IPS-20b (cell line): Measurements from ENCODE around the gene DXO.
"Not testable (repeated sequence)": the region's sequence is repeated elsewhere in the genome, so short reads cannot be mapped to it uniquely, and the experiment has no call there.

Experiments used
- H3K27ac ChIP-seq: one replicate; pipeline ENCODE4 v1.5.1; 2013; ENCODE audit warnings: low read length
- H3K27me3 ChIP-seq: 2 replicates; pipeline ENCODE4 v1.6.1; 2013; ENCODE audit warnings: mild to moderate bottlenecking, low read length, inconsistent platforms; ENCODE audit not compliant: insufficient read depth
- H3K36me3 ChIP-seq: 2 replicates; pipeline ENCODE4 v1.6.1; 2013; ENCODE audit warnings: low read depth, mild to moderate bottlenecking, inconsistent platforms, low read length, moderate library complexity; ENCODE audit not compliant: insufficient read depth
- H3K4me1 ChIP-seq: 2 replicates; pipeline ENCODE4 v1.6.1; 2013; ENCODE audit warnings: mild to moderate bottlenecking, control low read depth, inconsistent platforms, low read length, moderate library complexity; ENCODE audit not compliant: insufficient read depth
- H3K4me3 ChIP-seq: 2 replicates; pipeline ENCODE4 v1.5.1; 2013; ENCODE audit warnings: mild to moderate bottlenecking, low read length, inconsistent platforms
- H3K9ac ChIP-seq: 2 replicates; pipeline ENCODE4 v1.6.1; 2013; ENCODE audit warnings: low read depth, mild to moderate bottlenecking, inconsistent platforms, low read length, moderate library complexity
- H3K9me3 ChIP-seq: 2 replicates; pipeline ENCODE4 v1.6.1; 2013; ENCODE audit warnings: mild to moderate bottlenecking, low read depth, low read length, inconsistent platforms; ENCODE audit not compliant: insufficient read depth

The DXO gene

DNA sequence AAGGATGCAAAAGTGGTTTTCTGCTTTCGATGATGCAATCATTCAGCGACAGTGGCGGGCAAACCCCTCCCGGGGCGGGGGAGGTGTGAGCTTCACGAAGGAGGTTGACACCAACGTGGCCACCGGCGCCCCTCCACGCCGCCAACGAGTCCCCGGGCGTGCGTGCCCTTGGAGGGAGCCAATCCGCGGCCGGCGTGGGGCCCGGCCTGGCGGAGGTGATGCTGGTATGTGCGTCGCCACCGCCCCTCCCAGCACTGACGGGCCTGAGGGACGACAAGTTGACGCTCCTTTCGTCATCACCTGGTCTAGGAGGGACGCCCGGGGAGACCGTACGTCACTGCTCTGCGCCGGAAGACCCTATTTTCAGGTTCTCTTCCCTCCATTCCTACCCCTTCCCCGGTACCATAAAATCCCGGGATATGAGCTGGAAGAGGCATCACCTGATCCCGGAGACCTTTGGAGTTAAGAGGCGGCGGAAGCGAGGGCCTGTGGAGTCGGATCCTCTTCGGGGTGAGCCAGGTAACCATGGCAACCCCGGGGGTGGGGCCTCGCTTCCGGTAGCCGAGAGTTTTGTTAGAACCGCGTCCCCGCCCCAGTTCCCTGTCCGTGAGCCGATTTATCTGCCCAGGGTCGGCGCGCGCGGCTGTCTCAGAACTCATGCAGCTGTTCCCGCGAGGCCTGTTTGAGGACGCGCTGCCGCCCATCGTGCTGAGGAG is at the start of gene DXO:
DXO (minus strand) TSS at position 146 of the 716 bp plus-strand sequence. CDS start 463 bp downstream, outside the sequence.
- Histone ChIP-seq H3K36me3 (peaks cover 33% of the 10 kb centered on the region), H3K27me3 (no peaks in the 10 kb centered on the region), H3K27ac (peak within 1 kb of the TSS; percentile 58), H3K9me3 (no peaks in the 10 kb centered on the region; the same call in 1 of the 2 replicates), H3K4me3 (peak within 1 kb of the TSS; percentile 81), H3K4me1 (no peaks in the 10 kb centered on the region; the same call in 1 of the 2 replicates), H3K9ac (peak within 1 kb of the TSS; percentile 83)

DNA sequence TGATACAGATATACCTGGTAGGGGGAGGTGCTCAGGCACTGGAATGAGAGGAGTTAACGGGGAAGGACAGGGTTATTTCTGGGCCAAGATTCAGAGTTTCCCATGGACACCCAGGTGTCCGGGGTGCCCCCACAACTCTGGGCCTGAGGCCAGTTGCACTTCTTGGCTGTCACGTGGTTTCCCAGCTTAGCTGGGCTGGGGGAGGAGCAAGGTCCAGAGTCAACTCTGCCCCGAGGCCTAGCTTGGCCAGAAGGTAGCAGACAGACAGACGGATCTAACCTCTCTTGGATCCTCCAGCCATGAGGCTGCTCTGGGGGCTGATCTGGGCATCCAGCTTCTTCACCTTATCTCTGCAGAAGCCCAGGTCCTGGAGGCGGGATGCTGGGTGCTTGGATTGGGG is 42.6 kb upstream of the DXO start, which contains the start of gene C4B:
C4B (plus strand) TSS at position 249 of the 400 bp plus-strand sequence; CDS start at position 300, 51 bp downstream.
- H3K4me3 ChIP-seq, H3K36me3 ChIP-seq, H3K9ac ChIP-seq, H3K27me3 ChIP-seq, H3K9me3 ChIP-seq, H3K27ac ChIP-seq, H3K4me1 ChIP-seq: not testable (repeated sequence)

DNA sequence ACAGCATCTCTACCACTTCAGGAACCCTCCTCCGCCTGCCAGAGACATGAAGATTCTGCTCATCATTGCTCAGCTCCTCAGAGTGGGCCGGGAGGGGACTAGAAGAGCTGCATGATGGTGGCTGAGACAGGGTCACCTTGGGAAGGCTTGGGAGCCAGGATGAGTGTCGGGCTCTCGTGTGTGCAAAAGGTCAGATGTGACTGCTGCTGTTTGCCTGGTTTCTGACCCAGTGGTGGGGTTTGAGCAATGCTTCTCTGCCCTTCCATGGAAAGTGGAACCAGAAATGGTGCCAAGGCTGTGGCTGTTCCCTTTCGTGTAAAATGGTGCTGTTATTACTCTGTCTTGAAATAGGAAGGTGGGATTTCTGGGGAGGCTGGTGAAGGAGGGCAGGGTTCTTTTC is 41.8 kb upstream of the DXO start:
- H3K36me3 ChIP-seq, H3K4me1 ChIP-seq, H3K4me3 ChIP-seq, H3K27ac ChIP-seq, H3K9ac ChIP-seq, H3K27me3 ChIP-seq, H3K9me3 ChIP-seq: not testable (repeated sequence)

DNA sequence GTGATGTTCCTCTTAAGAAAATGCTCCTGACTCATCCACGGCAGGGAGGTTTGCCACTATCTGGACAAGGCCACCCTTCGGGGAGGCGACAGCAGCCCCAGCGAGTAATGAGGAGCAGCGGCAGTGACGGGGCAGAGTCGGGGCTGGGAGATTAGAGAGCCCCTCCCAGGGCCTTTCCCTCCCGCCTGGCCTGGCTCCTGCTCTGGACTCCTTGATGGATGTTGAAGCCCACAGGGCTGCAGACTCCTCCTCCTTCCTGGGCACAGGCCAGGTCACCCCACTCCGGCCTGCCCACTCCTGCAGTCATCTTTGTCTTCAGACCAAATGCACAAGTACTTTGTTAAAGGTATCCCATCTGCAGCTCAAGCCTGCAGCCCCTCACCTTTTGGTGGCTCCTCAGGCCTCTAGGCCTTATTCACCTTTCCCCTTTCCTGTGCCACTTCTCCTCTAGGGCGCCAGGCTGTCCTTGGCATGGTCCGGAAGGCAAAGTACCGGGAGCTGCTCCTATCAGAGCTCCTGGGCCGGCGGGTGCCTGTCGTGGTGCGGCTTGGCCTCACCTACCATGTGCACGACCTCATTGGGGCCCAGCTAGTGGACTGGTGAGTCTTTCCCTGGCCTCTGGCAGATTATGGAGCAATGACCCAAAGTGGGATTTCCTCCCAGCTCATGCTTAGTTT is 41.1 kb upstream of the DXO start:
- not testable (repeated sequence) for H3K27me3 ChIP-seq, H3K36me3 ChIP-seq, H3K9me3 ChIP-seq, H3K9ac ChIP-seq, H3K4me3 ChIP-seq, H3K4me1 ChIP-seq, H3K27ac ChIP-seq

DNA sequence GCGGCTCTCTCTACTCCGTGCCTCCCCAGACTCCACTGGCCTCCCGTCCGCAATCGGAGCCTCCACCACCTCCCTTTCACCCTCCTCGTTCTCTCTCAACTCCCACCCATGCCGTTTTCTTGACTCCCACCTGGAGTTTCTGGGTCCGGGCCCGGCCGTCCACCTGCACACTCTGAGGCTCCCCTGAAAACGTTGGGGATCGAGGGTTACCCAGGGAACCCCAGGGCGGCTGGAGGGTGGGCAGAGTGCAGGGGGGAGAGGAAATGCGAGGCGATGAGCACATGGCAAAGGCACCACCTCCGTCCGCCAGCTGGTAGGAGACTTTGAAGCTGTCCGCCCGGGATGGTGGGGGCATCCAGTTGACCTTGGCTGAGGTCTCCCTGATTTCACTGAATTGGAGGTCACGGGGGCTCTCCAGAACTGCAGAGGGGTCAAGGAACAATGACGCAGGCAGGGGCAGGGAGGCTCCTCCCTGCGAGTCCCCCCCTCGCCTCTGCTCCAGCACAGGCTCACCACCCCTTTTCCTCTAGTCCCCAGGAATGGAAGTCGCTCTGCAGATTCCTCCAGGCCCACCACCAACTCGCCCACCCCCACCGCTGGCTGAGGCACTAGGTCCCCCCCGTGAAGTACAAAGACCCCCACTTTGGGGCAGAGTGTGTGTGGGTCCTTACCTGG is 39.1 kb upstream of the DXO start:
- not testable (repeated sequence) for H3K4me1 ChIP-seq, H3K27ac ChIP-seq, H3K9me3 ChIP-seq, H3K27me3 ChIP-seq, H3K4me3 ChIP-seq, H3K36me3 ChIP-seq, H3K9ac ChIP-seq

DNA sequence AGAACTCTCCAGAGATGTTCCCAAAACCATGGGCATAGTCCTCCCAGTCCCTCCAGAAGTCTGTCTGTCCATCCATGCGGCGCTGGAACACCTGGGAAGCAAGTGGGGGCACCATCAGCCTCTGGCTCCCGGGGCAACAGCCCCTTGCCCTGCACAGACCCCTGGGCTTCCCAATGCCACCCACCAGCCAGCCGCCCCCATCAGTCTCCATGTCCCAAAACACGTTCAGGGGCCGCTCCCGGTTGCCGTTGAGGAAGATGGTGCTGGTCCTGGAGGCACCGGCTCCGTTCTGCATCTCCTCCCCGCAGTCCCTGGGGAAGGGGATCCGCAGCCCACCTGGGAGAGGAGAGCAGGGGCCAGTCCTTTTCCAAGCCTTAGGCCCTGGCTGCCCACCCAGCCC is 37.6 kb upstream of the DXO start:
- not testable (repeated sequence) for H3K4me1 ChIP-seq, H3K4me3 ChIP-seq, H3K9me3 ChIP-seq, H3K9ac ChIP-seq, H3K36me3 ChIP-seq, H3K27me3 ChIP-seq, H3K27ac ChIP-seq

DNA sequence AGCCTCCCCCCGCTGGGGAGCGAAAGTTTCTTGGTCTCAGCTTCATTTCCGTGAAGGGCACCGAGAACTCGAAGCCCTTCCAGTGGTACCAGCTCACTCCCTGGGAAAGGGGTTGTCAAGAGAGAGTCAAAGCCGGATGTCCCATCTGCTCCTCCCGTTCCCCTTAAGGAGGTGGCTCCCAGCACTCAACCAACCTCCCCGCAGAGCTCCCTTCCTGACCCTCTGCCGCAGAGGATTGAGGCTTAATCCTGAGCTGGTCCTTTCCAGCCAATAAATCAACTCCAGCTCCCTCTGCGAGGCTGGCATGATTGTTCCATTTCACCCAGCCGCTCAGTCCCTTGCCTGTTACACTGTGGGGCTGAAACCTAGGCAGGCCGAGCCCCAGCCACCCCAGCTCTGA is 36.7 kb upstream of the DXO start:
- not testable (repeated sequence) for H3K9me3 ChIP-seq, H3K4me3 ChIP-seq, H3K9ac ChIP-seq, H3K4me1 ChIP-seq, H3K27ac ChIP-seq, H3K27me3 ChIP-seq, H3K36me3 ChIP-seq

DNA sequence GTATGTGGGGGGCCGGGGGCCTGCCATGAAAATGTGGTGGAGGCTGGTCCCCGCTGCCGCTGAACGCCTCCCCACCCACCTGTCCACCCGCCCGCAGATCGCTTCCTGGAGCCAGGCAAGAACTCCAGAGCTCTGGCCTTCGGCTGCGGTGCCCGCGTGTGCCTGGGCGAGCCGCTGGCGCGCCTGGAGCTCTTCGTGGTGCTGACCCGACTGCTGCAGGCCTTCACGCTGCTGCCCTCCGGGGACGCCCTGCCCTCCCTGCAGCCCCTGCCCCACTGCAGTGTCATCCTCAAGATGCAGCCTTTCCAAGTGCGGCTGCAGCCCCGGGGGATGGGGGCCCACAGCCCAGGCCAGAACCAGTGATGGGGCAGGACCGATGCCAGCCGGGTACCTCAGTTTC is 36.1 kb upstream of the DXO start:
- H3K27me3 ChIP-seq, H3K9me3 ChIP-seq, H3K4me3 ChIP-seq, H3K4me1 ChIP-seq, H3K9ac ChIP-seq, H3K36me3 ChIP-seq, H3K27ac ChIP-seq: not testable (repeated sequence)

DNA sequence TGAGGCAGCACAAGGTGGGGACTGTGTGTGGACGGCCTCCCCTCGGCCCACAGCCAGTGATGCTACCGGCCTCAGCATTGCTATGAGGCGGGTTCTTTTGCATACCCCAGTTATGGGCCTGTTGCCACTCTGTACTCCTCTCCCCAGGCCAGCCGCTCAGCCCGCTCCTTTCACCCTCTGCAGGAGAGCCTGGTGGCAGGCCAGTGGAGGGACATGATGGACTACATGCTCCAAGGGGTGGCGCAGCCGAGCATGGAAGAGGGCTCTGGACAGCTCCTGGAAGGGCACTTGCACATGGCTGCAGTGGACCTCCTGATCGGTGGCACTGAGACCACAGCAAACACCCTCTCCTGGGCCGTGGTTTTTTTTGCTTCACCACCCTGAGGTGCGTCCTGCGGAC is 35.1 kb upstream of the DXO start:
- H3K4me3 ChIP-seq, H3K9ac ChIP-seq, H3K9me3 ChIP-seq, H3K4me1 ChIP-seq, H3K27ac ChIP-seq, H3K36me3 ChIP-seq, H3K27me3 ChIP-seq: not testable (repeated sequence)

DNA sequence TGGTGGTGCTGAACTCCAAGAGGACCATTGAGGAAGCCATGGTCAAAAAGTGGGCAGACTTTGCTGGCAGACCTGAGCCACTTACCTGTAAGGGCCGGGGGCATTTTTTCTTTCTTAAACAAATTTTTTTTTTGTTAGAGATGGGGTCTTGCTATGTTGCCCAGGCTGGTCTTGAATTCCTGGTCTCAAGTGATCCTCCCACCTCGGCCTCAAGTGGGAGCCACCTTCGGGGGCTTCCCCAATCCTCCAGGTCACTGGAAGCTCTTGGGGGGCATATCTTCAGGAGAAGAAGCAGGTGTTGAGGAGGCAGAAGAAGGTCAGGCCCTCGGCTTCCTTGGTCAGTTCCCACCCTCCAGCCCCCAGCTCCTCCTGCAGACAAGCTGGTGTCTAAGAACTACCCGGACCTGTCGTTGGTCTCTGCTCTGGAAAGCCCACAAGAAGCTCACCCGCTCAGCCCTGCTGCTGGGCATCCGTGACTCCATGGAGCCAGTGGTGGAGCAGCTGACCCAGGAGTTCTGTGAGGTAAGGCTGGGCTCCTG is 34.1 kb upstream of the DXO start:
- not testable (repeated sequence) for H3K9me3 ChIP-seq, H3K27me3 ChIP-seq, H3K4me1 ChIP-seq, H3K36me3 ChIP-seq, H3K9ac ChIP-seq, H3K27ac ChIP-seq, H3K4me3 ChIP-seq

DNA sequence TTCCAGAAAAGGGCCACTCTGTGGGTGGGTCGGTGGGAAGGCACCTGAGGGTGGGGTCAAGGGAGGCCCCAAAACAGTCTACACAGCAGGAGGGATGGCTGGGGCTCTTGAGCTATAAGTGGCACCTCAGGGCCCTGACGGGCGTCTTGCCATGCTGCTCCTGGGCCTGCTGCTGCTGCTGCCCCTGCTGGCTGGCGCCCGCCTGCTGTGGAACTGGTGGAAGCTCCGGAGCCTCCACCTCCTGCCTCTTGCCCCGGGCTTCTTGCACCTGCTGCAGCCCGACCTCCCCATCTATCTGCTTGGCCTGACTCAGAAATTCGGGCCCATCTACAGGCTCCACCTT is 33.6 kb upstream of the DXO start:
- H3K4me3 ChIP-seq, H3K9me3 ChIP-seq, H3K36me3 ChIP-seq, H3K27ac ChIP-seq, H3K4me1 ChIP-seq, H3K9ac ChIP-seq, H3K27me3 ChIP-seq: not testable (repeated sequence)
